Osteoblast (primary cell): ENCODE measurements around the gene RPAIN. TPM values are rescaled to one million over a fixed set of nuclear protein-coding genes. Genes with fewer than 3 reads are reported as not detected.

ENCODE experiments used
- DNase-seq: peaks from one replicate; pipeline ENCODE4 v3.0.0; 2011; ENCODE audit warnings: low spot score, mixed read lengths; ENCODE audit not compliant: insufficient read length; ENCODE audit errors: missing footprints
- H2AFZ ChIP-seq: 2 replicates; pipeline ENCODE4 v1.6.0; 2011; ENCODE audit warnings: mild to moderate bottlenecking, low read length
- H3K27ac ChIP-seq: 2 replicates; pipeline ENCODE4 v1.5.1; 2011; ENCODE audit warnings: mild to moderate bottlenecking, low read depth, low read length, moderate library complexity
- H3K27me3 ChIP-seq: 2 replicates; pipeline ENCODE4 v1.6.0; 2012; ENCODE audit warnings: mild to moderate bottlenecking, control low read depth, inconsistent platforms, low read length, moderate library complexity; ENCODE audit not compliant: insufficient read depth
- H3K36me3 ChIP-seq: 2 replicates; pipeline ENCODE4 v1.5.1; 2011; ENCODE audit warnings: mild to moderate bottlenecking, low read length, control low read depth, moderate library complexity; ENCODE audit not compliant: insufficient read depth
- H3K4me1 ChIP-seq: 2 replicates; pipeline ENCODE4 v1.5.1; 2011; ENCODE audit warnings: mild to moderate bottlenecking, low read length, control low read depth, moderate library complexity; ENCODE audit not compliant: insufficient read depth
- H3K4me2 ChIP-seq: 2 replicates; pipeline ENCODE4 v1.6.0; 2011; ENCODE audit warnings: mild to moderate bottlenecking, low read length; ENCODE audit not compliant: insufficient read depth
- H3K4me3 ChIP-seq: fragments of 200-600 bp; sonication (generic); 3 replicates; pipeline ENCODE4 v1.5.1; 2012; ENCODE audit warnings: mild to moderate bottlenecking, low read length, inconsistent platforms; ENCODE audit not compliant: insufficient read depth
- H3K79me2 ChIP-seq: 2 replicates; pipeline ENCODE4 v1.6.0; 2012; ENCODE audit warnings: mild to moderate bottlenecking, low read length, control low read depth, inconsistent platforms; ENCODE audit not compliant: insufficient read depth
- H3K9me3 ChIP-seq: 2 replicates; pipeline ENCODE4 v1.5.1; 2011; ENCODE audit warnings: low read depth, low read length, control low read depth
- H4K20me1 ChIP-seq: 2 replicates; pipeline ENCODE4 v1.6.0; 2012; ENCODE audit warnings: mild to moderate bottlenecking, low read length, control low read depth; ENCODE audit not compliant: insufficient read depth
- CTCF ChIP-seq: IDR thresholded peaks from 2 replicates; pipeline ENCODE4 v1.5.1; 2011; ENCODE audit warnings: mild to moderate bottlenecking, low read depth, low read length, moderate library complexity; ENCODE audit errors: extremely low read depth
- total RNA-seq: library from RNA; depleted of rRNA; stranded (reverse); fragments of >200 nt; gene quantifications from 2 replicates; pipeline ENCODE4 v1.2.3, GENCODE V29; 2012

Gene RPAIN
- total RNA-seq, 1 donor, result 40.2 TPM

GRCh38 chr17:5410594-5411272, 9.2 kb upstream of the RPAIN start:
- H3K4me2 ChIP-seq, result no peak overlapping the region
- DNase-seq, result no peak
- H3K9me3 ChIP-seq, result no peaks in the 10 kb centered on the region
- H3K4me1 ChIP-seq, result peaks cover 18% of the 10 kb centered on the region
- no peak overlapping the region for H3K4me3 ChIP-seq
- no peak for TF ChIP-seq CTCF
- H3K36me3 ChIP-seq, result peaks cover 78% of the 10 kb centered on the region
- H4K20me1 ChIP-seq, result peaks cover 18% of the 10 kb centered on the region
- no peak overlapping the region for H3K27ac ChIP-seq
- no peaks in the 10 kb centered on the region for H3K27me3 ChIP-seq
- H2AFZ ChIP-seq, result no peak overlapping the region
- peaks cover 22% of the 10 kb centered on the region for H3K79me2 ChIP-seq

GRCh38 chr17:5413682-5414081, 6.3 kb upstream of the RPAIN start:
- peak; percentile 75 for DNase-seq
- no peak for TF ChIP-seq CTCF
- H3K4me3 ChIP-seq, result no peak overlapping the region
- no peaks in the 10 kb centered on the region for H3K9me3 ChIP-seq
- H3K27me3 ChIP-seq, result no peaks in the 10 kb centered on the region
- peaks cover 25% of the 10 kb centered on the region for H3K4me1 ChIP-seq
- no peak overlapping the region for H2AFZ ChIP-seq
- peak overlapping the region; percentile 31 for H3K27ac ChIP-seq
- peaks cover 60% of the 10 kb centered on the region for H3K36me3 ChIP-seq
- H3K79me2 ChIP-seq, result peaks cover 44% of the 10 kb centered on the region
- H3K4me2 ChIP-seq, result peak overlapping the region; percentile 71
- peaks cover 24% of the 10 kb centered on the region for H4K20me1 ChIP-seq

DNA sequence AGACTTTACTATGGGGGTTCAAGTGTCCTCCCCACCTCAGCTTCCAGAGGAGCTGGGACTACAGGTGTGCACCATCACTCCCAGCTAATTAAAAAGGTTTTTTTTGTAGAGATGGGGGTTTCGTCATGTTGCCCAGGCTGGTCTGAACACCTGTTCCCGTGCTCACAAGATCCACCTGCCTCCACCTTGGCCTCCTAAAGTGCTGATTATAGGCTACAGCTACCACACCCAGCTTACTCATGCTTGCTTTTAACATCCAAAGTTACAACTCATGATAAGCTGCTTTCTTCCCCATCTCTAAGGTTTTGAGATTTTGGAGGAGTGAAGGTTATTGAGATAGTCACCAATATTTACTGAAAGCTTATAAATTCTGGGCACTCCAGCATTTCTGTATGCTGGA, 3.1 kb upstream of the RPAIN start:
- Histone ChIP-seq H3K4me3 (no peak overlapping the region), H4K20me1 (peaks cover 25% of the 10 kb centered on the region), H3K9me3 (no peaks in the 10 kb centered on the region), H3K4me2 (no peak overlapping the region), H3K4me1 (peaks cover 33% of the 10 kb centered on the region), H3K27ac (no peak overlapping the region), H2AFZ (no peak overlapping the region), H3K36me3 (peaks cover 37% of the 10 kb centered on the region), H3K27me3 (no peaks in the 10 kb centered on the region), H3K79me2 (peaks cover 68% of the 10 kb centered on the region)
- DNase-seq, result no peak
- no peak for TF ChIP-seq CTCF

DNA sequence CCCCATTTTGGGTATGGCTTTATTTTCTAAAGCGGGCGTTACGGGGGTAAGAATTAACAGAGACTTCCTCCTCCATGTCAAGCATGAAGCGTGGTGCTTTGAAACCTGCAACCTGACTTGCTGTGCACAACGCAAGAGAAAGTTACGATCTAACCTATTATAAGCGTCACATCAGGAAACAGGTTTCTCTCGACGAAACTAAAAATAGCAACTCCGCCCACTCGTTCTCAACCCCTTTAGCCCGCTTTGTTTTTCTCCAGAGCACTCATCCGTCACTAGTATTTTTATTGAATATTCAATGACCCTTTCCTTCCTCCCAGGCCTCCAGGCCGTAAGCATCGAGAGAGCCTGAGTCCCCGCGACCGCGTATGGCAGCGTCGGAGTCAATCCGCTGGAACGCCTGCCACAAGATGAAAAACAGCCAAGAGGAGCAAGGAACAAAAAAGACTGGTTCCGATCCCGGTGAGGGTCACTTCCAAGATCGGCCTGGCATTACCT, 1.1 kb upstream of the RPAIN start:
- Histone ChIP-seq H3K27ac (peak overlapping the region; percentile 90), H3K27me3 (no peaks in the 10 kb centered on the region), H3K9me3 (no peaks in the 10 kb centered on the region), H3K4me2 (peak overlapping the region; percentile 99), H3K36me3 (peaks cover 33% of the 10 kb centered on the region), H4K20me1 (peaks cover 10% of the 10 kb centered on the region), H3K79me2 (peaks cover 55% of the 10 kb centered on the region), H3K4me3 (peak overlapping the region; percentile 98), H3K4me1 (peaks cover 34% of the 10 kb centered on the region), H2AFZ (peak overlapping the region; percentile 99)
- DNase-seq, result peak; percentile 63
- no peak for TF ChIP-seq CTCF
